Chondrocyte (in vitro differentiated cells): Measurements from ENCODE around the gene PLIN5. TPM values are rescaled to one million over a fixed set of nuclear protein-coding genes. Genes with fewer than 3 reads are reported as not detected.

Source experiments
- DNase-seq: peaks from one replicate; pipeline ENCODE4 v3.0.0; 2021; ENCODE audit warnings: mixed read lengths, low spot score
- H3K27ac Mint-ChIP-seq: one replicate; pipeline ENCODE4 v1.8.0; 2021; ENCODE audit warnings: mild to moderate bottlenecking, moderate library complexity, mixed read lengths; ENCODE audit not compliant: unreplicated experiment
- H3K27me3 Mint-ChIP-seq: 2 replicates; pipeline ENCODE4 v1.8.0; 2021; ENCODE audit warnings: low read depth, mixed read lengths
- H3K36me3 Mint-ChIP-seq: 2 replicates; pipeline ENCODE4 v1.8.0; 2021; ENCODE audit warnings: low read depth, mixed read lengths
- H3K4me1 Mint-ChIP-seq: 2 replicates; pipeline ENCODE4 v1.8.0; 2021; ENCODE audit warnings: low read depth, mild to moderate bottlenecking, mixed read lengths
- H3K4me3 Mint-ChIP-seq: one replicate; pipeline ENCODE4 v1.8.0; 2021; ENCODE audit warnings: mild to moderate bottlenecking, moderate library complexity, mixed read lengths; ENCODE audit not compliant: unreplicated experiment
- H3K9me3 Mint-ChIP-seq: 2 replicates; pipeline ENCODE4 v1.8.0; 2021; ENCODE audit warnings: low read depth, mixed read lengths
- total RNA-seq: library from RNA; stranded (reverse); gene quantifications from 3 replicates; pipeline ENCODE4 v1.2.1, GENCODE V29; 2021
- TF ChIP-seq, protein P1 (sequence below): fragments of 200-600 bp; sonication (generic); IDR thresholded peaks from 2 replicates; pipeline ENCODE4 v1.5.0; 2021; ENCODE audit warnings: antibody characterized with exemption, mild to moderate bottlenecking, moderate library complexity

The PLIN5 gene
- total RNA-seq, 1 donor from 2014 or later: not detected

DNA sequence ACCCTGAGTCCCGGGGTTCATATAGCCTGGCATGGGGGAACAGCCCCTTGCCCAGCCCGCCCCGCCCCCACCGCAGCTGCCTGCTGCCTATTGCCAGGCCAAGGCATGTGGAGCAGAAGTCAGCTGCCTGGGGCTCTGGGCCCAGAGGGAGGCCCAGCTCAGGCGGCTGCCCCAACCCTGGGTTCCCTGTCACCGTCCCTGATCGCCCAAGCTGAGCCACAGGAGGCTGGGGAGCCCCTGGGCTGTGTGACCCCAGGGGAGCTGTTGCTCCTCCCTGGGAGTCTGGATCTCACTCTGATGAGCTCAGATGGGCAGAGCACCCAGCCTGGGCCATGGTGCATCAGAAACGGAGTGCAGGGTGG, 18.1 kb downstream of the PLIN5 start:
- peaks cover 14% of the 10 kb centered on the region for H3K4me1 Mint-ChIP-seq
- no peaks in the 10 kb centered on the region for H3K9me3 Mint-ChIP-seq
- no peak for DNase-seq
- H3K27me3 Mint-ChIP-seq: peaks cover 1% of the 10 kb centered on the region
- no peak overlapping the region for H3K27ac Mint-ChIP-seq
- no peak overlapping the region for H3K4me3 Mint-ChIP-seq
- TF ChIP-seq, protein P1, sequence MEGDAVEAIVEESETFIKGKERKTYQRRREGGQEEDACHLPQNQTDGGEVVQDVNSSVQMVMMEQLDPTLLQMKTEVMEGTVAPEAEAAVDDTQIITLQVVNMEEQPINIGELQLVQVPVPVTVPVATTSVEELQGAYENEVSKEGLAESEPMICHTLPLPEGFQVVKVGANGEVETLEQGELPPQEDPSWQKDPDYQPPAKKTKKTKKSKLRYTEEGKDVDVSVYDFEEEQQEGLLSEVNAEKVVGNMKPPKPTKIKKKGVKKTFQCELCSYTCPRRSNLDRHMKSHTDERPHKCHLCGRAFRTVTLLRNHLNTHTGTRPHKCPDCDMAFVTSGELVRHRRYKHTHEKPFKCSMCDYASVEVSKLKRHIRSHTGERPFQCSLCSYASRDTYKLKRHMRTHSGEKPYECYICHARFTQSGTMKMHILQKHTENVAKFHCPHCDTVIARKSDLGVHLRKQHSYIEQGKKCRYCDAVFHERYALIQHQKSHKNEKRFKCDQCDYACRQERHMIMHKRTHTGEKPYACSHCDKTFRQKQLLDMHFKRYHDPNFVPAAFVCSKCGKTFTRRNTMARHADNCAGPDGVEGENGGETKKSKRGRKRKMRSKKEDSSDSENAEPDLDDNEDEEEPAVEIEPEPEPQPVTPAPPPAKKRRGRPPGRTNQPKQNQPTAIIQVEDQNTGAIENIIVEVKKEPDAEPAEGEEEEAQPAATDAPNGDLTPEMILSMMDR: no peak
- H3K36me3 Mint-ChIP-seq: no peaks in the 10 kb centered on the region

DNA sequence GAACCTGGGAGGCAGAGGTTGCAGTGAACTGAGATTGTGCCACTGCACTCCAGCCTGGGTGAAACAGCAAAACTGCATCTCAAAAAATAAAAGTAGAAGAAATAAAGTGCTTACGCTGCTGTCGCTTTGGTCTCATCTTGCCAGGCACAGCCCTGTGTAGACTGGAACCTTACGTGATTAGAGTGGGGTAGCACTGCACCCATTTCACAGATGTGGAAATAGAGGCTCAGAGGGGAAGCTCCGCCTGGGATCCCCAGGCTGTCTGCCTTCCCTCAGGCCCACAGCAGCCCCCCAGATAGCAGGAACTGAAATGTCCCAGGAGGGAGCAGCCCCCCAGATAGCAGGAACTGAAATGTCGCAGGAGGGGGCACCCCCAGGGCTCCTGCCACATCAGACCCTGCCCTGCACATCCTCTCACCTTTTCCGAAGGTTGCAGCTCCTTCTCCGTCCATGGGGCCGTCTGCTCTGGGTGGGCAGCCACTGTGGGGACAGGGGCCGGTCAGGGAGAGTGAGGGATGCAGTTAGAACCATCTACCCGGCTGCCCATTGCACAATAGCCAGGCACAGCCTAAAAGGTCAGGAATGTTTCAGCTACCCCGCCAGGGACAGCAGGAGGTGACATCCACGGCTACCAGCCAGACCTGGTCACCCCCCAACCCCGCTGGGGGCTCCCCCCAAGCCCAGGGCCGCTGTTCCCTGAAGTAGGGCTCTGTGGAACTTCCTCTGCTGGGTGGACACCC, 18.7 kb downstream of the PLIN5 start:
- TF ChIP-seq, protein P1: no peak
- no peaks in the 10 kb centered on the region for H3K27me3 Mint-ChIP-seq
- no peak overlapping the region for H3K27ac Mint-ChIP-seq
- no peaks in the 10 kb centered on the region for H3K36me3 Mint-ChIP-seq
- no peaks in the 10 kb centered on the region for H3K9me3 Mint-ChIP-seq
- DNase-seq: no peak
- H3K4me1 Mint-ChIP-seq: peaks cover 8% of the 10 kb centered on the region
- H3K4me3 Mint-ChIP-seq: no peak overlapping the region

DNA sequence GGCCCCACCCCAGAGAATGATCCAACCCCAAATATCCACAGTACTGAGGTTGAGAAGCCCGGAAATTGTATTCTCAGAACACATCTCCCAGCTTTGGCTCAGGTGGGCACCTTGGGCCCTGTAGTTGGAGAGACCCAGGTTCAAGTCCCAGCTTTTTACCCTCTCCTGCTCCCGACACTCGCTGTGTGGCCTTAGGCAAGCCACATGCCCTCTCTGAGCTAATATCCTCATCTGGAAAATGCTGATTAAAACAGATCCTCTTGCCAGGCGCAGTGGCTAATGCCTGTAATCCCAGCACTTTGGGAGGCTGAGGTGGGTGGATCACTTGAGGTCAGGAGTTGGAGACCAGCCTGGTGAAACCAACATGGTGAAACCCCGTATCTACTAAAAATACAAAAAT, 19.3 kb downstream of the PLIN5 start:
- peaks cover 6% of the 10 kb centered on the region for H3K4me1 Mint-ChIP-seq
- DNase-seq: no peak
- H3K36me3 Mint-ChIP-seq: no peaks in the 10 kb centered on the region
- H3K27me3 Mint-ChIP-seq: no peaks in the 10 kb centered on the region
- TF ChIP-seq, protein P1: no peak
- no peak overlapping the region for H3K27ac Mint-ChIP-seq
- H3K4me3 Mint-ChIP-seq: no peak overlapping the region
- H3K9me3 Mint-ChIP-seq: no peaks in the 10 kb centered on the region

DNA sequence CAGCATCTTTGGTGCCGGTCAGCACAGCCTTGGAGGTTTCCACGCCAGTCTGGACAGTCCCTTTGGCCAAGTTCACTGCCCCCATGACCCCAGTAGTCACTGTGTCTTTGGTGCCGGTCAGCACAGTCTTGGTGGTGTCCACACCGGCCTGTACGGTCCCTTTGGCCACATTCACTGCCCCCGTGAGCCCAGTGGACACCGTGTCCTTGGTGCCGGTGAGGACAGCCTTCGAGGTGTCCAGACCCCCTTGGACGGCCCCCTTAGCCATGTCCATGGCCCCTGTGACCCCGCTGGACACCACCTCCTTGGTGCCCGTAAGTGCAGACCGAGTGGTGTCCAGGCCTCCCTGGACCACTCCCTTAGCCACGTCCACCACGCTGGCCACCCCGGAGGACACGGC, 21.8 kb downstream of the PLIN5 start:
- H3K27ac Mint-ChIP-seq: no peak overlapping the region
- no peaks in the 10 kb centered on the region for H3K9me3 Mint-ChIP-seq
- H3K27me3 Mint-ChIP-seq: no peaks in the 10 kb centered on the region
- no peak overlapping the region for H3K4me3 Mint-ChIP-seq
- DNase-seq: no peak
- H3K4me1 Mint-ChIP-seq: no peaks in the 10 kb centered on the region
- TF ChIP-seq, protein P1: no peak
- H3K36me3 Mint-ChIP-seq: no peaks in the 10 kb centered on the region

- no peak for DNase-seq
- Mint-ChIP-seq H3K27ac (no peak overlapping the region), H3K4me1 (no peaks in the 10 kb centered on the region), H3K4me3 (no peak overlapping the region), H3K27me3 (no peaks in the 10 kb centered on the region), H3K9me3 (no peaks in the 10 kb centered on the region), H3K36me3 (no peaks in the 10 kb centered on the region)
- TF ChIP-seq, protein P1: no peak
These were observed 23.0 kb downstream of the PLIN5 start for GRCh38 chr19:4512070-4512469.
